CD4-positive, alpha-beta T cell (primary cell): ENCODE results near the gene ZC3H13. TPM values are rescaled to one million over a fixed set of nuclear protein-coding genes. Genes with fewer than 3 reads are reported as not detected.

Source experiments
- ATAC-seq: fragments of 200-7000 bp; cut with Tn5 transposase; one replicate; pipeline ENCODE4 v1.10.0; 2022; ENCODE audit warnings: mild to moderate bottlenecking; ENCODE audit not compliant: poor library complexity
- CTCF ChIA-PET: fragments of 350-600 bp; sonication (Branson Sonifier 250); formaldehyde crosslinking; loops from one replicate; lab custom pipeline; 2021; ENCODE audit warnings: antibody characterized with exemption, inconsistent platforms; lab: Charles Lee
- POLR2A ChIA-PET: fragments of 350-600 bp; sonication (Branson Sonifier 250); formaldehyde crosslinking; loops from one replicate; lab custom pipeline; 2021; ENCODE audit warnings: antibody characterized with exemption, inconsistent platforms; lab: Charles Lee
- DNase-seq, 14 experiments: peaks; one replicate each; pipeline ENCODE4 v3.0.0-alpha.2; 2013 to 2020; ENCODE audit warnings: mixed read lengths in 2 of 14
- H3K27ac ChIP-seq, 2 donors: one replicate each; pipeline versions ENCODE4 v1.5.1 to v1.7.0; 2013; ENCODE audit warnings: low read length in 2 of 2, low read depth in 1 of 2, mild to moderate bottlenecking in 1 of 2
- H3K27me3 ChIP-seq, 2 experiments: 1 replicate in 1 of 2; 2 replicates in 1 of 2; pipeline versions ENCODE4 v1.6.1 to v1.7.0; 2013; ENCODE audit warnings: low read length in 2 of 2, control low read depth in 1 of 2, mild to moderate bottlenecking in 1 of 2, moderate library complexity in 1 of 2; ENCODE audit not compliant: insufficient read depth in 2 of 2, control insufficient read depth in 1 of 2
- H3K36me3 ChIP-seq: one replicate; pipeline ENCODE4 v1.6.1; 2013; ENCODE audit warnings: low read length, control low read depth; ENCODE audit not compliant: insufficient read depth
- H3K4me1 ChIP-seq: one replicate; pipeline ENCODE4 v1.6.1; 2013; ENCODE audit warnings: low read length, control low read depth; ENCODE audit not compliant: insufficient read depth
- H3K4me3 ChIP-seq: one replicate; pipeline ENCODE4 v1.5.1; 2013; ENCODE audit warnings: mild to moderate bottlenecking, low read length, moderate library complexity
- H3K9me3 ChIP-seq, 2 experiments: 1 replicate in 1 of 2; 2 replicates in 1 of 2; pipeline versions ENCODE4 v1.6.1 to v1.7.0; 2013; ENCODE audit warnings: low read length in 2 of 2, mild to moderate bottlenecking in 2 of 2, control low read depth in 1 of 2, moderate library complexity in 1 of 2; ENCODE audit not compliant: control insufficient read depth in 1 of 2, insufficient read depth in 1 of 2
- H3K27ac Mint-ChIP-seq: one replicate; pipeline ENCODE4 v1.8.0; 2020; ENCODE audit warnings: mixed read lengths
- H3K27me3 Mint-ChIP-seq: one replicate; pipeline ENCODE4 v1.8.0; 2021; ENCODE audit warnings: mixed read lengths
- H3K36me3 Mint-ChIP-seq: one replicate; pipeline ENCODE4 v1.8.0; 2021; ENCODE audit warnings: low read depth, mixed read lengths
- H3K4me1 Mint-ChIP-seq: one replicate; pipeline ENCODE4 v1.8.0; 2021; ENCODE audit warnings: low read depth, mixed read lengths
- H3K4me3 Mint-ChIP-seq: one replicate; pipeline ENCODE4 v1.8.0; 2020; ENCODE audit warnings: mild to moderate bottlenecking, mixed read lengths
- H3K9me3 Mint-ChIP-seq: one replicate; pipeline ENCODE4 v1.8.0; 2020; ENCODE audit warnings: mixed read lengths
- CTCF ChIP-seq: fragments of 200-600 bp; IDR thresholded peaks from one replicate; pipeline ENCODE4 v1.8.0; 2022; ENCODE audit warnings: antibody characterized with exemption, mild to moderate bottlenecking
- intact Hi-C, 2 experiments: fragments of 100-400 bp; cut with DNase I in 1 of 2; cut with micrococcal nuclease in 1 of 2; formaldehyde crosslinking; loops; one replicate each; pipeline versions ENCODE4 v1.15.1 to v1.9.0; 2023 to 2025; cut with DNase I, micrococcal nuclease
- polyA plus RNA-seq, 2 donors: library from polyadenylated mRNA; unstranded; fragments of 120-200 nt; gene quantifications; one replicate each; pipeline ENCODE4 v1.2.1, GENCODE V29; 2013
- total RNA-seq, 174 experiments: library from RNA in 2 of 174; stranded (reverse) in 2 of 174; gene quantifications; one replicate each; pipeline ENCODE4 v1.2.3 and lab custom pipeline; 2021 to 2026

The ZC3H13 gene
- total RNA-seq (10 to 100 TPM; 36.5 to 43.8 TPM), total RNA-seq (lab: John Stamatoyannopoulos, UW) (43.5 to 197 (median 98.2) reads per million in 172 experiments)
- polyA plus RNA-seq (2013, experiment 1 of 2), result 32.9 TPM
- 36.4 TPM for polyA plus RNA-seq (2013, experiment 2 of 2)

- Mint-ChIP-seq H3K4me3 (peak within 1 kb of the TSS; percentile 91), H3K27me3 (peaks cover 22% of the 10 kb centered on the region), H3K27ac (peak within 1 kb of the TSS; percentile 86), H3K4me1 (peaks cover 53% of the 10 kb centered on the region), H3K9me3 (no peaks in the 10 kb centered on the region), H3K36me3 (peaks cover 24% of the 10 kb centered on the region)
- Histone ChIP-seq H3K36me3 (no peaks in the 10 kb centered on the region), H3K9me3 (no peaks in the 10 kb centered on the region), H3K4me1 (peaks cover 2% of the 10 kb centered on the region), H3K4me3 (peak within 1 kb of the TSS; percentile 84), H3K27me3 (peaks cover 0 to 10% of the 10 kb centered on the region in 2 experiments), H3K27ac (peak within 1 kb of the TSS; percentile 97)
- peak; percentile 48 for TF ChIP-seq CTCF
- POLR2A ChIA-PET, result interaction anchor here (0.6 to 2.1 kb wide), 15 partner anchors 10 to 717 kb away, joined by 3 to 18 read pairs (median 4); partner anchors contain the start of genes LCP1 and SLC25A30
- intact Hi-C loops, result loop anchor here (1.0 to 10.0 kb wide), 10 partner anchors 74 to 1475 kb away; partner anchors contain the start of genes GPALPP1 (in 1 of the 2), LCP1 (in 1 of the 2), NUFIP1 (in 1 of the 2) and TPT1 (in 1 of the 2)
- DNase-seq (peak; percentile 87 to 98 (median 89)), ATAC-seq (peak; percentile 96)
- CTCF ChIA-PET, result interaction anchor here (0.7 to 1.5 kb wide), 6 partner anchors 10 to 269 kb away, joined by 3 to 7 read pairs (median 4); partner anchors contain the start of gene LCP1
These were observed at the start of gene ZC3H13 for GRCh38 chr13:46052319-46053161. TSS of gene ZC3H13 (minus strand) at chr13:46052746. CDS start at chr13:46045507, 7,239 bp downstream.

- Histone ChIP-seq H3K36me3 (no peaks in the 10 kb centered on the region), H3K27ac (no peak overlapping the region), H3K27me3 (peaks cover 0 to 3% of the 10 kb centered on the region in 2 experiments), H3K4me1 (no peaks in the 10 kb centered on the region), H3K9me3 (no peaks in the 10 kb centered on the region), H3K4me3 (no peak overlapping the region)
- Mint-ChIP-seq H3K4me1 (peaks cover 5% of the 10 kb centered on the region), H3K9me3 (no peaks in the 10 kb centered on the region), H3K36me3 (no peaks in the 10 kb centered on the region), H3K4me3 (no peak overlapping the region), H3K27me3 (no peaks in the 10 kb centered on the region), H3K27ac (no peak overlapping the region)
- DNase-seq (no peak), ATAC-seq (no peak)
- no peak for TF ChIP-seq CTCF
- ChIA-PET POLR2A (no interaction called here), CTCF (interaction anchor here (1.3 kb wide), 1 partner anchor 10 kb away, joined by 4 read pairs; no protein-coding TSS in a partner anchor)
- intact Hi-C loops, result no loop called here
These were observed 49.7 kb upstream of the ZC3H13 start for GRCh38 chr13:46102255-46102605.

GRCh38 chr13:46101484-46102254, 49.1 kb upstream of the ZC3H13 start:
- intact Hi-C loops, result no loop called here
- no peak for ATAC-seq

More at GRCh38 chr13:46101484-46102254, 49.1 kb upstream of the ZC3H13 start:
- CTCF ChIA-PET, result no interaction called here
- no peaks in the 10 kb centered on the region for H3K36me3 ChIP-seq
- Mint-ChIP-seq H3K4me3 (no peak overlapping the region), H3K36me3 (no peaks in the 10 kb centered on the region), H3K4me1 (no peaks in the 10 kb centered on the region), H3K27me3 (no peaks in the 10 kb centered on the region), H3K9me3 (no peaks in the 10 kb centered on the region), H3K27ac (no peak overlapping the region)
- H3K4me3 ChIP-seq, result no peak overlapping the region
- DNase-seq, result no peak
- no peaks in the 10 kb centered on the region for H3K4me1 ChIP-seq
- POLR2A ChIA-PET, result no interaction called here
- H3K27me3 ChIP-seq, result peaks cover 0 to 3% of the 10 kb centered on the region in 2 experiments
- no peaks in the 10 kb centered on the region for H3K9me3 ChIP-seq
- no peak overlapping the region for H3K27ac ChIP-seq
- TF ChIP-seq CTCF, result no peak
